ENCODE results near the gene TFF2. TPM values are rescaled to one million over a fixed set of nuclear protein-coding genes. Genes with fewer than 3 reads are reported as not detected.

Gene TFF2
- polyA plus RNA-seq, 1 of the 3 experiments (the other 2 are of a cell fraction), result not detected

GRCh38 chr21:42311160-42311559 is 39.6 kb downstream of the TFF2 start:
- TF ChIP-seq EZH2phosphoT487 (IDR thresholded peaks at IDR 0.05; ENCODE audit: borderline replicate concordance, low read depth) (no peak), RCOR1 (IDR thresholded peaks at IDR 0.05; ENCODE audit: low read length) (no peak)
- no peaks in the 10 kb centered on the region for H3K27me3 ChIP-seq (ENCODE audit: insufficient read depth)
- H3K9me3 ChIP-seq, result no peaks in the 10 kb centered on the region
- H3K27ac ChIP-seq (ENCODE audit: low read depth in 2 of 2, low read length in 1 of 2), result no peak overlapping the region
- H3F3A ChIP-seq (replicated peaks; ENCODE audit: insufficient read depth), result no peaks in the 10 kb centered on the region
- H3K9me2 ChIP-seq, result no peaks in the 10 kb centered on the region
- no peaks in the 10 kb centered on the region for H3K79me2 ChIP-seq (ENCODE audit: insufficient read depth)
- WGBS (ENCODE audit: low lambda C conversion rate), result 62% methylated on average over 5 of the region's 14 CpGs
- H3K36me3 ChIP-seq (replicated peaks in 1 of 2; ENCODE audit: control insufficient read depth in 1 of 2, insufficient read depth in 2 of 2, low read length in 1 of 2), result no peaks in the 10 kb centered on the region
- no peak for DNase-seq
- no peak overlapping the region for H3K4me3 ChIP-seq (ENCODE audit: low read depth in 2 of 2, low read length in 1 of 2)
- H2AFZ ChIP-seq (ENCODE audit: low read depth), result no peak overlapping the region
- no peak overlapping the region for H3K9ac ChIP-seq
- peaks cover 0 to 7% of the 10 kb centered on the region in 2 experiments; a peak in 1 of 4 replicates for H3K4me1 ChIP-seq (ENCODE audit: control insufficient read depth in 1 of 2, insufficient read depth in 2 of 2, low read depth in 1 of 2, low read length in 1 of 2)
- ChIA-PET POLR2A (no interaction called here), CTCF (interaction anchor here (1.2 to 2.5 kb wide), 11 partner anchors 10 to 166 kb away, joined by 4 to 14 read pairs (median 7); partner anchors contain the start of gene ABCG1)
- no peak overlapping the region for H3K4me2 ChIP-seq
- H4K20me1 ChIP-seq (ENCODE audit: insufficient read depth), result no peaks in the 10 kb centered on the region

- Histone ChIP-seq H3K4me3 (ENCODE audit: low read depth in 2 of 2, low read length in 1 of 2) (no peak overlapping the region), H3F3A (replicated peaks; ENCODE audit: insufficient read depth) (no peaks in the 10 kb centered on the region), H3K9me3 (no peaks in the 10 kb centered on the region), H3K36me3 (replicated peaks in 1 of 2; ENCODE audit: control insufficient read depth in 1 of 2, insufficient read depth in 2 of 2, low read length in 1 of 2) (no peaks in the 10 kb centered on the region), H3K9ac (no peak overlapping the region), H3K9me2 (no peaks in the 10 kb centered on the region), H2AFZ (ENCODE audit: low read depth) (no peak overlapping the region), H3K79me2 (ENCODE audit: insufficient read depth) (no peaks in the 10 kb centered on the region), H3K4me2 (no peak overlapping the region), H3K4me1 (ENCODE audit: control insufficient read depth in 1 of 2, insufficient read depth in 2 of 2, low read depth in 1 of 2, low read length in 1 of 2) (peaks cover 0 to 7% of the 10 kb centered on the region in 2 experiments; a peak in 1 of 4 replicates), H4K20me1 (ENCODE audit: insufficient read depth) (no peaks in the 10 kb centered on the region), H3K27me3 (ENCODE audit: insufficient read depth) (no peaks in the 10 kb centered on the region), H3K27ac (ENCODE audit: low read depth in 2 of 2, low read length in 1 of 2) (no peak overlapping the region)
- no peak for DNase-seq
- 57% methylated on average over 7 of the region's 12 CpGs for WGBS (ENCODE audit: low lambda C conversion rate)
- ChIA-PET CTCF (interaction anchor here (0.5 to 2.5 kb wide), 39 partner anchors 9 to 283 kb away, joined by 3 to 14 read pairs (median 5); partner anchors contain the start of genes ABCG1 and SLC37A1), POLR2A (no interaction called here)
- TF ChIP-seq SIN3A (IDR thresholded peaks at IDR 0.05; ENCODE audit: borderline replicate concordance, low read depth, low read length) (no peak), ZBTB33 (IDR thresholded peaks at IDR 0.05; ENCODE audit: borderline replicate concordance, low read depth) (no peak), NRF1 (IDR thresholded peaks at IDR 0.05; ENCODE audit: low read depth, low read length) (no peak), GATA2 (CRISPR knock-in tag; IDR thresholded peaks at IDR 0.05) (no peak), USF1 (IDR thresholded peaks at IDR 0.05; ENCODE audit: borderline replicate concordance, low read depth) (no peak), TCF12 (IDR thresholded peaks at IDR 0.05) (no peak), GABPA (IDR thresholded peaks at IDR 0.05; ENCODE audit: low read depth) (no peak), RCOR1 (IDR thresholded peaks at IDR 0.05; ENCODE audit: low read length) (no peak), MEF2A (IDR thresholded peaks at IDR 0.05; ENCODE audit: borderline replicate concordance, low read depth) (no peak)
These were observed 40.3 kb downstream of the TFF2 start for GRCh38 chr21:42310411-42311001.

All from SK-N-SH (cell line).